ENCODE results near the gene CCR8.
"Not testable (repeated sequence)": the region's sequence is repeated elsewhere in the genome, so short reads cannot be mapped to it uniquely, and the experiment has no call there.

DNA sequence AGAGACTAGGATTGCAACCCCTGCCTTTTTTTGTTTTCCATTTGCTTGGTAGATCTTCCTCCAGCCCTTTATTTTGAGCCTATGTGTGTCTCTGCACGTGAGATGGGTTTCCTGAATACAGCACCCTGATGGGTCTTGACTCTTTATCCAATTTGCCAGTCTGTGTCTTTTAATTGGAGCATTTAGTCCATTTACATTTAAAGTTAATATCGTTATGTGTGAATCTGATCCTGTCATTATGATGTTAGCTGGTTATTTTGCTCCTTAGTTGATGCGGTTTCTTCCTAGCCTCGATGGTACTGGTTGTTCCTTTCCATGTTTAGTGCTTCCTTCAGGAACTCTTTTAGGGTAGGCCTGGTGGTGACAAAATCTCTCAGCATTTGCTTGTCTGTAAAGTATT lies 40.9 kb downstream of the CCR8 start:
- not testable (repeated sequence) for TF ChIP-seq POLR2A, CTCF (IDR thresholded peaks at IDR 0.05)

Measured in vagina (tissue), 2 donors.